Fibroblast of skin of left quadriceps (primary cell): ENCODE data around the gene TSHZ1.
A peak's percentile ranks its signal among the peaks of the same experiment; 100 is the strongest.

Source experiments
- DNase-seq, 2 experiments: peaks; one replicate each; pipeline ENCODE4 v3.0.0-alpha.2; 2013; ENCODE audit warnings: low read depth in 2 of 2

TSHZ1 gene

GRCh38 chr18:75221897-75222296 lies 11.3 kb downstream of the TSHZ1 start:
- DNase-seq = no peak

GRCh38 chr18:75222407-75222806 lies 11.8 kb downstream of the TSHZ1 start:
- DNase-seq = no peak

GRCh38 chr18:75223687-75224347 lies 13.2 kb downstream of the TSHZ1 start:
- no peak for DNase-seq

GRCh38 chr18:75226286-75226955 lies 15.8 kb downstream of the TSHZ1 start:
- no peak for DNase-seq

- DNase-seq = no peak
Measured at GRCh38 chr18:75226956-75227316, 16.3 kb downstream of the TSHZ1 start.

- DNase-seq = no peak
Measured at GRCh38 chr18:75227535-75228296, 17.1 kb downstream of the TSHZ1 start.

GRCh38 chr18:75228967-75229366 lies 18.4 kb downstream of the TSHZ1 start:
- no peak for DNase-seq

GRCh38 chr18:75229437-75229836 lies 18.8 kb downstream of the TSHZ1 start:
- DNase-seq = no peak

GRCh38 chr18:75230163-75231052 lies 19.8 kb downstream of the TSHZ1 start:
- DNase-seq = no peak

GRCh38 chr18:75231053-75231406 lies 20.4 kb downstream of the TSHZ1 start:
- DNase-seq = no peak

GRCh38 chr18:75234901-75235300 lies 24.3 kb downstream of the TSHZ1 start:
- DNase-seq = no peak

- DNase-seq = no peak
Measured at GRCh38 chr18:75235896-75236295, 25.3 kb downstream of the TSHZ1 start.

- DNase-seq = no peak
Measured at GRCh38 chr18:75238100-75238499, 27.5 kb downstream of the TSHZ1 start.

GRCh38 chr18:75238786-75239185 lies 28.2 kb downstream of the TSHZ1 start:
- DNase-seq = no peak

GRCh38 chr18:75240433-75240832 lies 29.8 kb downstream of the TSHZ1 start:
- no peak for DNase-seq

- no peak for DNase-seq
Measured at GRCh38 chr18:75241705-75242104, 31.1 kb downstream of the TSHZ1 start.

- no peak for DNase-seq
Measured at GRCh38 chr18:75244351-75245313, 34.0 kb downstream of the TSHZ1 start.

GRCh38 chr18:75246721-75247610 lies 36.4 kb downstream of the TSHZ1 start:
- peak; percentile 50 to 55 for DNase-seq

- DNase-seq = peak; percentile 36 to 38
Measured at GRCh38 chr18:75247611-75248421, 37.2 kb downstream of the TSHZ1 start.
